Measurements from ENCODE around the gene TRAPPC4. TPM values are rescaled to one million over a fixed set of nuclear protein-coding genes. Genes with fewer than 3 reads are reported as not detected.
"Not testable (repeated sequence)": the region's sequence is repeated elsewhere in the genome, so short reads cannot be mapped to it uniquely, and the experiment has no call there.

The TRAPPC4 gene
- total RNA-seq, 2 donors from 2014 or later = 26.1 to 37.2 TPM

GRCh38 chr11:119052163-119052814 lies 33.7 kb downstream of the TRAPPC4 start:
- TF ChIP-seq CTCF (IDR thresholded peaks at IDR 0.05) = no peak
- H3K27ac ChIP-seq = no peak overlapping the region
- no peaks in the 10 kb centered on the region for H3K9me3 ChIP-seq
- peaks cover 0 to 12% of the 10 kb centered on the region in 2 donors for H3K4me1 ChIP-seq
- H3K27me3 ChIP-seq = no peaks in the 10 kb centered on the region
- DNase-seq (ENCODE audit: low spot score) = no peak
- no peak overlapping the region for H3K4me3 ChIP-seq
- H3K36me3 ChIP-seq = peaks cover 78% of the 10 kb centered on the region

- peaks cover 57% of the 10 kb centered on the region for H3K36me3 ChIP-seq
Observed at GRCh38 chr11:119054418-119054817, 35.9 kb downstream of the TRAPPC4 start.

GRCh38 chr11:119055901-119056300 lies 37.3 kb downstream of the TRAPPC4 start:
- Histone ChIP-seq H3K4me3 (peak overlapping the region; percentile 78 to 90), H3K36me3 (peaks cover 43% of the 10 kb centered on the region), H3K27me3 (no peaks in the 10 kb centered on the region), H3K4me1 (peaks cover 0 to 20% of the 10 kb centered on the region in 2 donors), H3K9me3 (no peaks in the 10 kb centered on the region), H3K27ac (peak overlapping the region; percentile 85 to 86)
- no peak for DNase-seq (ENCODE audit: low spot score)
- no peak for TF ChIP-seq CTCF (IDR thresholded peaks at IDR 0.05)

More at GRCh38 chr11:119054418-119054817, 35.9 kb downstream of the TRAPPC4 start:
- Histone ChIP-seq H3K4me3 (no peak overlapping the region), H3K27ac (no peak overlapping the region), H3K4me1 (peaks cover 0 to 20% of the 10 kb centered on the region in 2 donors), H3K9me3 (no peaks in the 10 kb centered on the region), H3K27me3 (no peaks in the 10 kb centered on the region)
- TF ChIP-seq CTCF (IDR thresholded peaks at IDR 0.05) = no peak
- DNase-seq (ENCODE audit: low spot score) = no peak

DNA sequence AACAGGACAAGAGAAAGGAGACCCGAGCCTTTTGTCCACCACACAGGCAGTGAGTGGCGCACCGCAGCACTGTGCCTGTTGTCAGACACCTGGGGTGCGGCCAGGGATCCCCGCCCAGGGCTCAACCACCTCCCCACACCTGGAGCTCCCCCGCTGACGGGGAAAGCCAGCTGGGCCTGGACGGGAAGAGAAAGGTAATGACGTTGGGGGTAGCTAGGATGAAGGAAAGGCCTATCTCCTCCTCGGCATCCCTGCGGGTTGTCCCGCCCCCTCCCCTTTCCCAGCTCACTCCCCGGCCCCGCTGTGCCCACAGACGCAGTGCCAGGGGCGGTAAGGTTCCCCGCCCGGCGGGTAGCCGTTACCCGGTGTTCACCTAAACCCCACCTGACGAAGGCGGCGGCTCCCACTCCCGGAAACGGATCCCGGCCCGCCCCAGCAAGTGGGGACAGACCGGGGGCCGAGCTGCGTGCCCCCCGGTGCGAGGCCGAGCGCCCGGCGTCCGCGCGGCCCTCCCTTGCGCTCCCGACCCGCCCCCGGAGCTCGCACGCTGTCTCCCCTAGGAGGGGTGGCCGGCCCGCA lies 37.9 kb downstream of the TRAPPC4 start:
- peaks cover 37% of the 10 kb centered on the region for H3K36me3 ChIP-seq
- TF ChIP-seq CTCF (IDR thresholded peaks at IDR 0.05) = no peak
- DNase-seq (ENCODE audit: low spot score) = no peak
- peak overlapping the region; percentile 78 to 90 for H3K4me3 ChIP-seq
- no peaks in the 10 kb centered on the region for H3K9me3 ChIP-seq
- peaks cover 0 to 20% of the 10 kb centered on the region in 2 donors for H3K4me1 ChIP-seq
- no peaks in the 10 kb centered on the region for H3K27me3 ChIP-seq
- H3K27ac ChIP-seq = peak overlapping the region; percentile 85 to 86

DNA sequence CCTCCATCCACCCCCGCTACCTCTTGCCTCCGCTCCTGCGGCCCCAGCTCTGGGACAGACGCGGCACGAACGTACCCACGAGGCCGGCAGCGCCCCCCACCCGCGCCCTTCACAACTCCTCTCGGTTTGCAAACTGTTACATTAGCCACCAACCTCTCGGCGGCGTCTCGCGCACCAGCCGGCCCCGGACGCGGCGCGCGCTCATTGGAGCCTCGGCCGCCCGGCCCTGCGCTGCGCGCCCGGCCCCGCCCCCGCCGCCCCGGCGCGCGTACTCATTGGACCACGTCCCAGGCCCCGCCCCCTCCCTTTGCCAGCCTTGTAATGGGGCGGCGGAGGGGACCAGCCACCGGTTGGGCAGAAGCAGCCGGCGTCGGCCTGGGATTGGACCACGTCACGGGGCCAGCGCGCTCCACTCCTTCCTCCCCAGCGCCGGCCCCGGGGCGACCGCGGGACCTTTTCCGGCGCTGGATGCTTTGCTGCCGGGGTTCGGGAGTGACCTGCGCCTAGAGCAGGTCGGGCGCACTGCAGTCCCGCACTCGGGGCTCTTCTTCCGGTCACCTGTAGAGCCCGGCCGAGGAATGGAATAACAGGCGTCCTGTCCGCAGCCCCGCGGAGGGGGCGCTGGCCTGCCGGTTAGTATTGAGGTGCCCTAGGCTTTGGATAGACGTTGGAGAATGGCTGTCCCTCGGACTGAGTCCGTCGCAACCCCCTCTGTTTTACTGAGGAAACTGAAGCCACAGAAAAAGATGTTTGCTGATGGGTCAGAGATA lies 38.6 kb downstream of the TRAPPC4 start, which contains the start of gene HYOU1:
Gene HYOU1, minus strand, starts transcription at position 206 of the 770 bp plus-strand sequence. CDS start 1,045 bp downstream, outside the sequence.
- no peaks in the 10 kb centered on the region for H3K27me3 ChIP-seq
- no peak for TF ChIP-seq CTCF (IDR thresholded peaks at IDR 0.05)
- peaks cover 0 to 20% of the 10 kb centered on the region in 2 donors for H3K4me1 ChIP-seq
- H3K4me3 ChIP-seq = peak within 1 kb of the TSS; percentile 78 to 90
- DNase-seq (ENCODE audit: low spot score) = peak; percentile 99
- H3K9me3 ChIP-seq = no peaks in the 10 kb centered on the region
- H3K27ac ChIP-seq = peak within 1 kb of the TSS; percentile 85 to 89
- H3K36me3 ChIP-seq = peaks cover 30% of the 10 kb centered on the region

- Histone ChIP-seq H3K36me3 (peaks cover 11% of the 10 kb centered on the region), H3K4me1 (peaks cover 0 to 29% of the 10 kb centered on the region in 2 donors)
- H3K27ac ChIP-seq; H3K4me3 ChIP-seq; H3K27me3 ChIP-seq; DNase-seq (ENCODE audit: low spot score); H3K9me3 ChIP-seq: not testable (repeated sequence)
Observed at GRCh38 chr11:119059128-119059527, 40.6 kb downstream of the TRAPPC4 start.

All from right atrium auricular region (tissue), 2 donors.